ENCODE results near the gene SNRPD1.
"Not testable (repeated sequence)": the region's sequence is repeated elsewhere in the genome, so short reads cannot be mapped to it uniquely, and the experiment has no call there.

Gene SNRPD1

GRCh38 chr18:21612125-21613039, at the start of gene SNRPD1:
TSS of gene SNRPD1 (plus strand) at chr18:21612314. CDS start at chr18:21612430, 116 bp downstream.
- peak; percentile 86 for DNase-seq (ENCODE audit: low read depth)

- no peak for DNase-seq (ENCODE audit: low read depth)
Measured at GRCh38 chr18:21571772-21572171, 40.3 kb upstream of the SNRPD1 start.

GRCh38 chr18:21575656-21576055, 36.5 kb upstream of the SNRPD1 start:
- DNase-seq (ENCODE audit: low read depth): no peak

DNA sequence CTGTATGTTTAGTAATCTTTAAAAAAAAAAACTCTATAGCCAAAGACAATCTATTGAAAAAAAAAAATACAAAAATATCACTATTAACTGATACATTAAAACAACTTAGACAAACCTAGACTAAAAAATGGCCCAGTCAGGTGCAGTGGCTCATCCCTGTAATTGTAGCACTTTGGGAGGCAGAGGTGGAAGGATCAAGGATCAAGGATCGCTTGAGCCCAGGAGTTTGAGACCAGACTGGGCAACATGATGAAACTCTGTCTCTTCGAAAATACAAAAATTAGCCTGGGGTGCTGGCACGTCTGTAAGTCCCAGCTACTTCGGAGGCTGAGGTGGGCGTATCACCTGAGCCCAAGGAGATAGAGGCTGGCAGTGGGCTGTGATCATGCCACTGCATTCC, 27.7 kb upstream of the SNRPD1 start:
- no peak for DNase-seq (ENCODE audit: low read depth)

DNA sequence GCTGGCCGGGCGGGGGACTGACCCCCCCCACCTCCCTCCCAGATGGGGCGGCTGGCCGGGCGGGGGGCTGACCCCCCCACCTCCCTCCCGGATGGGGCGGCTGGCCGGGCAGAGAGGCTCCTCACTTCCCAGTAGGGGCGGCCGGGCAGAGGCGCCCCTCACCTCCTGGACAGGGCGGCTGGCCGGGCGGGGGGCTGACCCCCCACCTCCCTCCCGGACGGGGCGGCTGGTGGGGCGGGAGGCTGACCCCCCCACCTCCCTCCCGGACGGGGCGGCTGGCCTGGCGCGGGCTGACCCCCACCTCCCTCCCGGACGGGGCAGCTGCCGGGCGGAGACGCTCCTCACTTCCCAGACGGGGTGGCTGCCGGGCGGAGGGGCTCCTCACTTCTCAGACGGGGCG, 19.8 kb upstream of the SNRPD1 start:
- DNase-seq (ENCODE audit: low read depth): not testable (repeated sequence)

DNA sequence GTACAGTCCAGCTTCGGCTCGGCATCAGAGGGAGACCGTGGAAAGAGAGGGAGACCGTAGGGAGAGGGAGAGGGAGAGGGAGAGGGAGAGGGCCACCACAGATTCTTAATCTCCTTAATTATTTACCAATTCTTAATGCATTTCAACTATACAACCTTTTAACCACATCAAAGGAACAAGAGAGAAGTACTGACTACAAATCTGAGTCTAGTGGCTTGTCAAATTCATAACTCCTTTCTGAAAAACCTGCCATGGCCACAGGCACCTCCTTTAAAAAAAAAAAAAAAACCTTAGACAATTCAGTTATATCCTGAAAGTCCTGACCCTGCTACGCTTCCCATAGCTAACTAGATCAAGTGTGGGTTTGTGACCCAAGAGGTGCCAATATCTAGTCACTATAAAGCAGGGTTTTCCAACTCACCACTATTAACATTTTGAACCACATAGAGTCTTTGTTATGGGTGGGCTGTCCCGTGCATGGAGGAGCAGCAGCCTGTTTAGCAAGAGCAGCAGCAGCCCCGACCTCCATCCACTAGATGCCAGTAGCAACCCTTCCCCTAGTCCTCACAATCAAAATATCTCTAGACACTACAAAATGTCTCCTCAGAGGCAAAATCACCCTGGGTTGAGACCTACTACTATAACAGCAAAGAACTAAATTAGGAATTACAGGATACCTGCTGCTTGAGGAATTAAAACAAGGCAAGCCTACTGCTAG, 18.4 kb upstream of the SNRPD1 start:
- no peak for DNase-seq (ENCODE audit: low read depth)

DNA sequence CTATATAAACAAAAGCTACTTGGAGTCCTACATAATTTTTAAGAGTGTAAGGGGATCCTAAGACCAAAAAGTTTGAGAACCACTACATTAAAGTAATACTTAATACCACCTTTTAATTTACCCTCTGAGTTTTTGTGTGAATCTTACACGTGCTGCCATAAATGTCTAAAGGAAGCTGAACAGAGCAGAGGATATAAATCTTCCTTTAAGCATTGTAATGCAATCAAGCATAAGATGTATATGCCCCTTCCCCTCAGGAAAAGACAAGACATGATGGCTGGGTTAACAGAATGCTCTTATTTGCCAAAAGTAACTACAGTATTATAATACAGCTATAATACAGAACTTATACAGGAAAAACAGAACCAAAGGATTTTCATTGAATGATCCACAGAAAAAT, 14.5 kb upstream of the SNRPD1 start:
- DNase-seq (ENCODE audit: low read depth): no peak

DNA sequence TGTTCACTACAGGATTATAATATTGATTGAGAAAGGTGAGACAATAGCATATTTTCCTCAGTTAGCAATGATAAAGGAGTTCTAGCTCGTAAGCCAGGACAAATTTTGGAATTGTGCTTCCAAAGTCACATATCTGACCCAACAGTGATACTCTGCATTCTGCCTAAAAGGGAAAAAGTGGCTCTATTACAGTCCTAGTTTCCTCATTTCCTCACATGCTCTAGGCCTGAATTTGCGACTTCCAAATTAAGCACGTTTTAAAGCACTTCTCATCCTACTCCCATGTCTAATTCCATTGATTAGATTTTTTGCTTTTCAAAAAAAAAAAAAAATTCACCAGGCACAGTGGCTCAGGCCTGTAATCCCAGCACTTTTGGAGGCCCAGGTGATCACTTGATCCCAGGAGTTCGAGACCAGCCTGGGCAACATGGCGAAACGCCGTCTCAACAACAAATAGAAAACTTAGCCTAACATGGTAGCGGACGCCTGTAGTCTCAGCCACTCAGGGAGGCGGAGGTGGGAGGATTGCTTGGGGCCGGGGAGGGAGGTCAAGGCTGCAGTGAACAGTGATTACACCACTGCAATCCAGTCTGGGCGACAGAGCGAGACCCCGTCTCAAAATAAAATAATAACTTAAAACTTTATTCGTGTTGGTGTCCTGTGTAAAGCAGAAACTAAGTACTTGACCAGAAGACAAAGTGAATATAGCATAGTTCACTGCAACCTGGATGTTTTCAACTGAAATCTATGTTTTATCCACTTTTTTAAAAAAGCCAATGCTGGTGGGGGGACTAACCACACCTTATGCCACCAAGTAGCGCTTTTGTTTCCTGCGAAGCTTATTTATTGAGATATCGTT, 13.2 kb upstream of the SNRPD1 start:
- no peak for DNase-seq (ENCODE audit: low read depth)

DNA sequence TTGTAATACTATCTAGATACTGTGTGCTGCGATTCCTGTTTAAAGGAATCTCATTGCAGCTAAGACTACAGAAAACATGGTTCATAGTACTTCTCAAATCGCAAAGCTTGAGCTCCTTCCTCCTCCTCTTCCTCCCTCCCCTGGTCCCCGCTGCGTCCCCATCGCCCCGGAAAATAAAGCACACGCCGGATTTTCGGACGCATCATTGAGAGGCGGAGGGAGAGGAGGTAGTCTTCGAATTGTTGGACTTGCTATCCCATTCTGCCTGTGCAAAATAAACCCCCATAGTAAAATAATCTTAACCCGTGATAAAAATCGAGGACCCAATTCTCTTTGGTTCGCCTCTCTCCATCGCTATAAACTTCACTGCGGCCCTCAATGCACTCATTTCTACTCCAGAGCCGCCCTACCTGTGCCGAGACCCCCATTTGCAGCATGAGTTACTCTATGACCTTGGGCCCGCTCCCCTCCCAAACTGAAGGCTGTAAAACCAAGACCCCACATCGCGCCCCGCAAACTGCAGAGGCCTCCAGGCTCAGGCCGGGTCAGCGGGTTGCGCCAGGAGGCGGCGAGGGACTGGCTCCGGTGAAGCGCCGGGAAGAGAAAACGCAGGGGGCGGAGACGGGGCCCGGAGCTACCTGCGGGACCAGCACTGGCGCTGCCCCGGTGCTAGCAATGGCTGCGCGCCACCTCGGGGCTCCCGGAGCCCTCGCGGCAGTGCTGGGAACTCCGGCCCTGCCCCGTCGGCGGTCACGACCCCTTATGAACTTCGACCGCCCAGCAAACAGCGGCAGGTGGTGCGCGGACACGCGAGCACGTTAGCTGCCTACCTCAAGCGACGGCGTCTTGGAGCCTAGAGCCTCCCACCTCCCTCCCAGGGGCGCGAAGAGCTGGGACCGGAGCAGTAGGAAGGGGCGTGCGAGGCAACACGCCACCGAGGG, 12.3 kb upstream of the SNRPD1 start:
- peak; percentile 7 for DNase-seq (ENCODE audit: low read depth)

- DNase-seq (ENCODE audit: low read depth): peak; percentile 83
Measured at GRCh38 chr18:21600526-21601410, 11.3 kb upstream of the SNRPD1 start, which contains the start of gene ESCO1. TSS of gene ESCO1 (minus strand) at chr18:21600704. CDS start at chr18:21574843, 25,861 bp downstream.

GRCh38 chr18:21602299-21602587, 9.9 kb upstream of the SNRPD1 start:
- DNase-seq (ENCODE audit: low read depth): no peak

GRCh38 chr18:21604671-21605070, 7.4 kb upstream of the SNRPD1 start:
- no peak for DNase-seq (ENCODE audit: low read depth)

GRCh38 chr18:21605213-21605612, 6.9 kb upstream of the SNRPD1 start:
- DNase-seq (ENCODE audit: low read depth): no peak

GRCh38 chr18:21611401-21612124, 551 bp upstream of the SNRPD1 start:
- not testable (repeated sequence) for DNase-seq (ENCODE audit: low read depth)

GRCh38 chr18:21621640-21622039, 9.5 kb downstream of the SNRPD1 start:
- DNase-seq (ENCODE audit: low read depth): not testable (repeated sequence)

DNA sequence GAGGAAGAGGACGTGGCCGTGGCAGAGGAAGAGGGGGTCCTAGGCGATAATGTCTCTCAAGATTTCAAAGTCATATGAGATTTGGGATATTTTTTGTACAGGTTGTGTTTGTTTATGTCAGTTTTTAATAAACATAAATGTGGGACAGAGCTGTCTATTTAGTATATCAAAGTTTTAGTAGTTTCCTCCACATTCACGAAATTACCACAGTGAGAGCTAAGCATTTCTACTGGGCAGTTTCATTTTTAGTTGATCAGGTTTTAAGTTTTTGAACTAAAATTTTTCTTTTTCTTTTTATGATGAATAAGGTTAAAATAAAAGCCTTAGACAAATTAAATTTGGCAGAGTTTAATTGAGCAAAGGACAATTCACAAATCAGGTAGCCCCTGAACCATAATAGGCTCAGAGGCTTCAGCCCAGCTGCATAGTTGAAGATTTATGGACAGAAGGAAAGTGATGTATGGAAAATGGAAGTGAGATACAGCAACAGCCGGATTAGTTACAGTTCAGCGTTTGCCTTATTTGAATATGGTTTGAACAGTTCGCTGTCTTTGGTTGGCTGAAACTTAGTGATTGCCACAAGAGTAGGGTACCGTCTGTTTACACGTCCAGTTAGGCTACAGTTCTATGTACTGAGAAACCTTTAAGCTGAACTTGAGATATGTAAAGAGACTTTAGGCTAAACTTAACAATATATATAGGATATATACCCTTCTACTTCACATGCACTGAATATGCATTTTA, 17.1 kb downstream of the SNRPD1 start:
- DNase-seq (ENCODE audit: low read depth): no peak

DNA sequence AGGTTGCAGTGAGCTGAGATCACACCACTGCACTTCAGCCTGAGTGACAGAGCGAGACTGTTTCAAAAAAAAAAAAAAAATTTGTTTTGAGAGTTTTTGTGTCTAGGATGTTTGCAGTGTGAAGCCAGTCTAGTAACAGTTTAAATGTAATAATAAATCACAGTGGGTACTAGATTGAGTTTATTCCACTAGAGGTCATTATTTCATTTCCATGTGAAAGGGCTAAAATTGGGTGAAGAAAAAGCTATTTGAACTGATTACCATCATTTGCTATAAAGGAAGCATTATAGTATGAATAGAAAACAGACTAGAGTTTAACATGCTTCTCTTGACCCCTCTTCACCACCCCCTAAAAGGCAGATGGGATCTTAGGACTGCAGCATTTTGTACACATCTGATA, 20.3 kb downstream of the SNRPD1 start:
- no peak for DNase-seq (ENCODE audit: low read depth)

- no peak for DNase-seq (ENCODE audit: low read depth)
Measured at GRCh38 chr18:21634588-21635199, 22.6 kb downstream of the SNRPD1 start.

Measured in stimulated activated CD8-positive, alpha-beta memory T cell treated with anti-CD3 and anti-CD28 coated beads, Interleukin-15, amount 100 ng/mL, for 24 hours (primary cell).